H1 (cell line): ENCODE results near the gene ZFP57. TPM values are rescaled to one million over a fixed set of nuclear protein-coding genes. Genes with fewer than 3 reads are reported as not detected.

Experiments used
- CREB1 ChIP-seq: IDR thresholded peaks from 2 replicates; pipeline ENCODE4 v1.6.1; 2012; ENCODE audit warnings: inconsistent platforms
- FOSL1 ChIP-seq: IDR thresholded peaks from 2 replicates; pipeline ENCODE4 v1.6.1; 2011; ENCODE audit warnings: mild to moderate bottlenecking, low read depth, low read length, moderate library complexity; ENCODE audit not compliant: insufficient read depth
- GABPA ChIP-seq: IDR thresholded peaks from 2 replicates; pipeline ENCODE4 v1.6.1; 2011; ENCODE audit warnings: mild to moderate bottlenecking, low read length, moderate library complexity, borderline replicate concordance; ENCODE audit not compliant: insufficient read depth
- KDM1A ChIP-seq: fragments of 200-600, 300-600 bp; sonication (generic); IDR thresholded peaks from 2 replicates; pipeline ENCODE4 v1.7.1; 2016; ENCODE audit warnings: mild to moderate bottlenecking, low read length, borderline replicate concordance
- MAX ChIP-seq: IDR thresholded peaks from 2 replicates; pipeline ENCODE4 v1.6.1; 2012; ENCODE audit warnings: inconsistent platforms
- PHF8 ChIP-seq: fragments of 200-600 bp; sonication (generic); conservative IDR thresholded peaks from 2 replicates; pipeline ENCODE4 v1.7.1; 2012; ENCODE audit warnings: low read depth, mild to moderate bottlenecking, inconsistent platforms, low read length, moderate library complexity
- POLR2A ChIP-seq, 2 experiments: IDR thresholded peaks; 1 replicate in 1 of 2; 2 replicates in 1 of 2; pipeline ENCODE4 v1.6.1; 2011; ENCODE audit warnings: low read depth in 2 of 2, low read length in 2 of 2, mild to moderate bottlenecking in 2 of 2; ENCODE audit errors: control extremely low read depth in 1 of 2
- RFX5 ChIP-seq: IDR thresholded peaks from 2 replicates; pipeline ENCODE4 v1.6.1; 2011; ENCODE audit warnings: low read depth, low read length, improper control_type of control experiment, borderline replicate concordance
- SIX5 ChIP-seq: IDR thresholded peaks from 2 replicates; pipeline ENCODE4 v1.6.1; 2011; ENCODE audit warnings: mild to moderate bottlenecking, low read depth, low read length
- TCF12 ChIP-seq: IDR thresholded peaks from 2 replicates; pipeline ENCODE4 v1.6.1; 2011; ENCODE audit warnings: low read depth, mild to moderate bottlenecking, low read length
- TEAD4 ChIP-seq: IDR thresholded peaks from 2 replicates; pipeline ENCODE4 v1.6.1; 2012; ENCODE audit warnings: low read depth, low read length, inconsistent platforms, mixed read lengths
- ZNF274 ChIP-seq: IDR thresholded peaks from 2 replicates; pipeline ENCODE4 v1.7.0; 2012; ENCODE audit warnings: low read length, borderline replicate concordance; ENCODE audit errors: extremely low read depth
- polyA plus RNA-seq, 7 experiments: library from polyadenylated mRNA; depleted of rRNA in 3 of 7; stranded (reverse) in 5 of 7; unstranded in 2 of 7; fragments of >200 nt in 5 of 7; fragments of 200-250 nt in 2 of 7; gene quantifications; 1 replicate in 5 of 7; 2 replicates in 1 of 7; 4 replicates in 1 of 7; pipeline versions ENCODE4 v1.2.1 to v1.2.3, GENCODE V29; 2011 to 2013; ENCODE audit warnings: missing spikeins in 2 of 7, mixed read lengths in 2 of 7
- total RNA-seq: library from RNA; stranded (reverse); fragmentation: NEBNext Ultra II Directional; extraction: Animal tissue kit (Norgen Biotek cat#: 25700); gene quantifications from 2 replicates; pipeline ENCODE4 v1.2.1, GENCODE V29; 2021
- TF ChIP-seq, protein P1 (sequence below): fragments of 300-600 bp; sonication (generic); IDR thresholded peaks from 2 replicates; pipeline ENCODE4 v1.7.1; 2012; ENCODE audit warnings: low read length, moderate library complexity, mild to moderate bottlenecking, inconsistent platforms; ENCODE audit not compliant: insufficient replicate concordance

Gene ZFP57
- total and polyA plus RNA-seq, 2 of the 8 experiments (the other 6 are each of a cell fraction or from before 2014, with no cell fraction given): 0.85 to 1.2 TPM

GRCh38 chr6:29726001-29726400 is 45.0 kb upstream of the ZFP57 start (continued):
- TF ChIP-seq, protein P1, sequence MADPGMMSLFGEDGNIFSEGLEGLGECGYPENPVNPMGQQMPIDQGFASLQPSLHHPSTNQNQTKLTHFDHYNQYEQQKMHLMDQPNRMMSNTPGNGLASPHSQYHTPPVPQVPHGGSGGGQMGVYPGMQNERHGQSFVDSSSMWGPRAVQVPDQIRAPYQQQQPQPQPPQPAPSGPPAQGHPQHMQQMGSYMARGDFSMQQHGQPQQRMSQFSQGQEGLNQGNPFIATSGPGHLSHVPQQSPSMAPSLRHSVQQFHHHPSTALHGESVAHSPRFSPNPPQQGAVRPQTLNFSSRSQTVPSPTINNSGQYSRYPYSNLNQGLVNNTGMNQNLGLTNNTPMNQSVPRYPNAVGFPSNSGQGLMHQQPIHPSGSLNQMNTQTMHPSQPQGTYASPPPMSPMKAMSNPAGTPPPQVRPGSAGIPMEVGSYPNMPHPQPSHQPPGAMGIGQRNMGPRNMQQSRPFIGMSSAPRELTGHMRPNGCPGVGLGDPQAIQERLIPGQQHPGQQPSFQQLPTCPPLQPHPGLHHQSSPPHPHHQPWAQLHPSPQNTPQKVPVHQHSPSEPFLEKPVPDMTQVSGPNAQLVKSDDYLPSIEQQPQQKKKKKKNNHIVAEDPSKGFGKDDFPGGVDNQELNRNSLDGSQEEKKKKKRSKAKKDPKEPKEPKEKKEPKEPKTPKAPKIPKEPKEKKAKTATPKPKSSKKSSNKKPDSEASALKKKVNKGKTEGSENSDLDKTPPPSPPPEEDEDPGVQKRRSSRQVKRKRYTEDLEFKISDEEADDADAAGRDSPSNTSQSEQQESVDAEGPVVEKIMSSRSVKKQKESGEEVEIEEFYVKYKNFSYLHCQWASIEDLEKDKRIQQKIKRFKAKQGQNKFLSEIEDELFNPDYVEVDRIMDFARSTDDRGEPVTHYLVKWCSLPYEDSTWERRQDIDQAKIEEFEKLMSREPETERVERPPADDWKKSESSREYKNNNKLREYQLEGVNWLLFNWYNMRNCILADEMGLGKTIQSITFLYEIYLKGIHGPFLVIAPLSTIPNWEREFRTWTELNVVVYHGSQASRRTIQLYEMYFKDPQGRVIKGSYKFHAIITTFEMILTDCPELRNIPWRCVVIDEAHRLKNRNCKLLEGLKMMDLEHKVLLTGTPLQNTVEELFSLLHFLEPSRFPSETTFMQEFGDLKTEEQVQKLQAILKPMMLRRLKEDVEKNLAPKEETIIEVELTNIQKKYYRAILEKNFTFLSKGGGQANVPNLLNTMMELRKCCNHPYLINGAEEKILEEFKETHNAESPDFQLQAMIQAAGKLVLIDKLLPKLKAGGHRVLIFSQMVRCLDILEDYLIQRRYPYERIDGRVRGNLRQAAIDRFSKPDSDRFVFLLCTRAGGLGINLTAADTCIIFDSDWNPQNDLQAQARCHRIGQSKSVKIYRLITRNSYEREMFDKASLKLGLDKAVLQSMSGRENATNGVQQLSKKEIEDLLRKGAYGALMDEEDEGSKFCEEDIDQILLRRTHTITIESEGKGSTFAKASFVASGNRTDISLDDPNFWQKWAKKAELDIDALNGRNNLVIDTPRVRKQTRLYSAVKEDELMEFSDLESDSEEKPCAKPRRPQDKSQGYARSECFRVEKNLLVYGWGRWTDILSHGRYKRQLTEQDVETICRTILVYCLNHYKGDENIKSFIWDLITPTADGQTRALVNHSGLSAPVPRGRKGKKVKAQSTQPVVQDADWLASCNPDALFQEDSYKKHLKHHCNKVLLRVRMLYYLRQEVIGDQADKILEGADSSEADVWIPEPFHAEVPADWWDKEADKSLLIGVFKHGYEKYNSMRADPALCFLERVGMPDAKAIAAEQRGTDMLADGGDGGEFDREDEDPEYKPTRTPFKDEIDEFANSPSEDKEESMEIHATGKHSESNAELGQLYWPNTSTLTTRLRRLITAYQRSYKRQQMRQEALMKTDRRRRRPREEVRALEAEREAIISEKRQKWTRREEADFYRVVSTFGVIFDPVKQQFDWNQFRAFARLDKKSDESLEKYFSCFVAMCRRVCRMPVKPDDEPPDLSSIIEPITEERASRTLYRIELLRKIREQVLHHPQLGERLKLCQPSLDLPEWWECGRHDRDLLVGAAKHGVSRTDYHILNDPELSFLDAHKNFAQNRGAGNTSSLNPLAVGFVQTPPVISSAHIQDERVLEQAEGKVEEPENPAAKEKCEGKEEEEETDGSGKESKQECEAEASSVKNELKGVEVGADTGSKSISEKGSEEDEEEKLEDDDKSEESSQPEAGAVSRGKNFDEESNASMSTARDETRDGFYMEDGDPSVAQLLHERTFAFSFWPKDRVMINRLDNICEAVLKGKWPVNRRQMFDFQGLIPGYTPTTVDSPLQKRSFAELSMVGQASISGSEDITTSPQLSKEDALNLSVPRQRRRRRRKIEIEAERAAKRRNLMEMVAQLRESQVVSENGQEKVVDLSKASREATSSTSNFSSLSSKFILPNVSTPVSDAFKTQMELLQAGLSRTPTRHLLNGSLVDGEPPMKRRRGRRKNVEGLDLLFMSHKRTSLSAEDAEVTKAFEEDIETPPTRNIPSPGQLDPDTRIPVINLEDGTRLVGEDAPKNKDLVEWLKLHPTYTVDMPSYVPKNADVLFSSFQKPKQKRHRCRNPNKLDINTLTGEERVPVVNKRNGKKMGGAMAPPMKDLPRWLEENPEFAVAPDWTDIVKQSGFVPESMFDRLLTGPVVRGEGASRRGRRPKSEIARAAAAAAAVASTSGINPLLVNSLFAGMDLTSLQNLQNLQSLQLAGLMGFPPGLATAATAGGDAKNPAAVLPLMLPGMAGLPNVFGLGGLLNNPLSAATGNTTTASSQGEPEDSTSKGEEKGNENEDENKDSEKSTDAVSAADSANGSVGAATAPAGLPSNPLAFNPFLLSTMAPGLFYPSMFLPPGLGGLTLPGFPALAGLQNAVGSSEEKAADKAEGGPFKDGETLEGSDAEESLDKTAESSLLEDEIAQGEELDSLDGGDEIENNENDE: no peak
- TF ChIP-seq FOSL1 (no peak), TEAD4 (no peak), TCF12 (no peak), PHF8 (no peak), KDM1A (no peak), ZNF274 (no peak), CREB1 (no peak), RFX5 (no peak), MAX (no peak), SIX5 (no peak), GABPA (no peak), POLR2A (IDR thresholded peaks at IDR 0.05; ENCODE audit: control extremely low read depth in 1 of 2, low read depth in 2 of 2, low read length in 2 of 2) (no peak)
